Kidney epithelial cell (primary cell): ENCODE data around the gene MYCBP2. TPM values are rescaled to one million over a fixed set of nuclear protein-coding genes. Genes with fewer than 3 reads are reported as not detected.
"Not testable (repeated sequence)": the region's sequence is repeated elsewhere in the genome, so short reads cannot be mapped to it uniquely, and the experiment has no call there.

ENCODE experiments used
- DNase-seq: peaks from one replicate; pipeline ENCODE4 v3.0.0-alpha.2; 2010; ENCODE audit warnings: low read depth
- H3K27me3 ChIP-seq: 2 replicates; pipeline ENCODE4 v1.6.0; 2011; ENCODE audit warnings: low read length; ENCODE audit not compliant: control insufficient read depth, insufficient read depth
- H3K36me3 ChIP-seq: 2 replicates; pipeline ENCODE4 v1.5.1; 2011; ENCODE audit warnings: low read length; ENCODE audit not compliant: control insufficient read depth, insufficient read depth
- H3K4me3 ChIP-seq: 2 replicates; pipeline ENCODE4 v1.5.1; 2011; ENCODE audit warnings: low read depth, mild to moderate bottlenecking, control low read depth, low read length
- total RNA-seq: library from RNA; depleted of rRNA; stranded (reverse); fragments of >200 nt; gene quantifications from 2 replicates; pipeline ENCODE4 v1.2.3, GENCODE V29; 2015
- TF ChIP-seq, protein P1 (sequence below): IDR thresholded peaks from 2 replicates; pipeline ENCODE4 v1.5.1; 2011; ENCODE audit warnings: mild to moderate bottlenecking, moderate library complexity, low read length, control low read depth, inconsistent platforms; ENCODE audit not compliant: insufficient read depth, poor library complexity, severe bottlenecking

MYCBP2 gene
- total RNA-seq, 1 donor from 2014 or later, result 46.3 TPM

GRCh38 chr13:77267362-77267761, 59.5 kb downstream of the MYCBP2 start:
- Histone ChIP-seq H3K36me3 (no peaks in the 10 kb centered on the region), H3K4me3 (no peak overlapping the region), H3K27me3 (no peaks in the 10 kb centered on the region)
- TF ChIP-seq, protein P1, sequence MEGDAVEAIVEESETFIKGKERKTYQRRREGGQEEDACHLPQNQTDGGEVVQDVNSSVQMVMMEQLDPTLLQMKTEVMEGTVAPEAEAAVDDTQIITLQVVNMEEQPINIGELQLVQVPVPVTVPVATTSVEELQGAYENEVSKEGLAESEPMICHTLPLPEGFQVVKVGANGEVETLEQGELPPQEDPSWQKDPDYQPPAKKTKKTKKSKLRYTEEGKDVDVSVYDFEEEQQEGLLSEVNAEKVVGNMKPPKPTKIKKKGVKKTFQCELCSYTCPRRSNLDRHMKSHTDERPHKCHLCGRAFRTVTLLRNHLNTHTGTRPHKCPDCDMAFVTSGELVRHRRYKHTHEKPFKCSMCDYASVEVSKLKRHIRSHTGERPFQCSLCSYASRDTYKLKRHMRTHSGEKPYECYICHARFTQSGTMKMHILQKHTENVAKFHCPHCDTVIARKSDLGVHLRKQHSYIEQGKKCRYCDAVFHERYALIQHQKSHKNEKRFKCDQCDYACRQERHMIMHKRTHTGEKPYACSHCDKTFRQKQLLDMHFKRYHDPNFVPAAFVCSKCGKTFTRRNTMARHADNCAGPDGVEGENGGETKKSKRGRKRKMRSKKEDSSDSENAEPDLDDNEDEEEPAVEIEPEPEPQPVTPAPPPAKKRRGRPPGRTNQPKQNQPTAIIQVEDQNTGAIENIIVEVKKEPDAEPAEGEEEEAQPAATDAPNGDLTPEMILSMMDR, result no peak
- DNase-seq, result no peak

- TF ChIP-seq, protein P1, result no peak
- no peak overlapping the region for H3K4me3 ChIP-seq
- no peaks in the 10 kb centered on the region for H3K36me3 ChIP-seq
- DNase-seq, result no peak
- H3K27me3 ChIP-seq, result no peaks in the 10 kb centered on the region
Measured at GRCh38 chr13:77265336-77265735, 61.6 kb downstream of the MYCBP2 start.

- H3K36me3 ChIP-seq, result no peaks in the 10 kb centered on the region
- no peak for DNase-seq
- TF ChIP-seq, protein P1, result no peak
- H3K27me3 ChIP-seq, result no peaks in the 10 kb centered on the region
- no peak overlapping the region for H3K4me3 ChIP-seq
Measured at GRCh38 chr13:77262198-77262597, 64.7 kb downstream of the MYCBP2 start.

DNA sequence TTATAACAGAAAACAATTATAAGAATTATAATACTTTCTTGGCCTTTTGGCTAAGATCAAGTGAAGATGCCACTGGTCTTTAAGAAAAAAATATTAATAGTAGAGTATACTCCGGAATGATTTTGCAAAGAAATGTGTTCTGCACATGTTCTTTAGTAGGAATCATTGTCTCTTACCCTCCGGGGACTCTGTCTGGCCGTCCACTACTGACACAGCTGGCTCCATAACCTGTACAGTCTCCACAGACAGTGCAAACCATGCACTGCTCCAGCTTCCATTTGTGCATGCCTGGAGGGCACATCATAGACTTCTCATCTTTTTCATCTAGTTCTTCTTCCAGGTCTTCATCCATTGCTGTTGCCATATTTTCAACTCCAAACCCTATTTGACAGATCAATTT, 75.9 kb downstream of the MYCBP2 start:
- no peaks in the 10 kb centered on the region for H3K27me3 ChIP-seq
- H3K36me3 ChIP-seq, result no peaks in the 10 kb centered on the region
- TF ChIP-seq, protein P1, result no peak
- no peak overlapping the region for H3K4me3 ChIP-seq
- no peak for DNase-seq

GRCh38 chr13:77245224-77245623, 81.7 kb downstream of the MYCBP2 start:
- not testable (repeated sequence) for DNase-seq, H3K4me3 ChIP-seq, H3K27me3 ChIP-seq, H3K36me3 ChIP-seq

GRCh38 chr13:77239312-77239711, 87.6 kb downstream of the MYCBP2 start:
- DNase-seq, result no peak
- Histone ChIP-seq H3K4me3 (no peak overlapping the region), H3K36me3 (no peaks in the 10 kb centered on the region), H3K27me3 (no peaks in the 10 kb centered on the region)
- TF ChIP-seq, protein P1, result no peak
